Neural cell (in vitro differentiated cells): ENCODE data around the gene ACAA1. TPM values are rescaled to one million over a fixed set of nuclear protein-coding genes. Genes with fewer than 3 reads are reported as not detected.

ENCODE experiments used
- H2AFZ ChIP-seq: fragments of 200-600, 300-800 bp; sonication (generic), shearing (Covaris generic); 2 replicates; pipeline ENCODE4 v1.6.0; 2014; ENCODE audit warnings: low read depth, mild to moderate bottlenecking, antibody characterized with exemption, low read length, moderate library complexity
- H3F3A ChIP-seq: fragments of 200-600 bp; shearing (Covaris generic); 2 replicates; pipeline ENCODE4 v1.6.1; 2016; ENCODE audit warnings: mild to moderate bottlenecking, moderate library complexity, mixed read lengths, antibody characterized with exemption, low read length; ENCODE audit not compliant: insufficient read depth, poor library complexity, severe bottlenecking
- H3K27ac ChIP-seq: fragments of 200-600, 300-800 bp; sonication (generic), shearing (Covaris generic); 2 replicates; pipeline ENCODE4 v1.5.1; 2014; ENCODE audit warnings: mild to moderate bottlenecking, low read length, moderate library complexity
- H3K27me3 ChIP-seq: fragments of 300-800, 200-600 bp; sonication (generic), shearing (Covaris generic); 2 replicates; pipeline ENCODE4 v1.6.0; 2014; ENCODE audit warnings: mild to moderate bottlenecking, low read depth, low read length, moderate library complexity; ENCODE audit not compliant: insufficient read depth
- H3K36me3 ChIP-seq: fragments of 300-800, 200-600 bp; sonication (generic), shearing (Covaris generic); 2 replicates; pipeline ENCODE4 v1.5.1; 2014; ENCODE audit warnings: mild to moderate bottlenecking, antibody characterized with exemption, low read length, moderate library complexity; ENCODE audit not compliant: insufficient read depth
- H3K4me2 ChIP-seq: fragments of 300-800, 200-600 bp; sonication (generic), shearing (Covaris generic); 2 replicates; pipeline ENCODE4 v1.6.0; 2014; ENCODE audit warnings: mild to moderate bottlenecking, low read length
- H3K4me3 ChIP-seq: fragments of 300-800, 200-600 bp; sonication (generic), shearing (Covaris generic); 2 replicates; pipeline ENCODE4 v1.5.1; 2014; ENCODE audit warnings: mild to moderate bottlenecking, low read length, moderate library complexity
- H3K79me2 ChIP-seq: fragments of 200-600 bp; shearing (Covaris generic); replicated peaks from 2 replicates; pipeline ENCODE4 v1.6.0; 2014; ENCODE audit warnings: mild to moderate bottlenecking, low read length, moderate library complexity; ENCODE audit not compliant: insufficient read depth
- H3K9ac ChIP-seq: fragments of 300-800, 200-600 bp; sonication (generic), shearing (Covaris generic); 2 replicates; pipeline ENCODE4 v1.6.1; 2016; ENCODE audit warnings: mild to moderate bottlenecking, low read length, mixed read lengths
- H3K9me2 ChIP-seq: fragments of 200-600 bp; shearing (Covaris generic); 2 replicates; pipeline ENCODE4 v1.6.1; 2016; ENCODE audit warnings: mild to moderate bottlenecking, low read length, mixed read lengths; ENCODE audit not compliant: insufficient read depth
- H3K9me3 ChIP-seq: fragments of 200-600, 300-800 bp; sonication (generic), shearing (Covaris generic); 2 replicates; pipeline ENCODE4 v1.6.1; 2016; ENCODE audit warnings: mild to moderate bottlenecking, mixed run types, low read length, moderate library complexity, mixed read lengths
- H4K20me1 ChIP-seq: fragments of 200-600 bp; shearing (Covaris generic); 2 replicates; pipeline ENCODE4 v1.6.1; 2016; ENCODE audit warnings: mild to moderate bottlenecking, mixed run types; ENCODE audit not compliant: insufficient read depth
- EP300 ChIP-seq: fragments of 450-650 bp; conservative IDR thresholded peaks from 2 replicates; pipeline ENCODE4 v1.6.1; 2014; ENCODE audit warnings: antibody characterized with exemption, mild to moderate bottlenecking, moderate library complexity; ENCODE audit not compliant: poor library complexity, severe bottlenecking
- EZH2 ChIP-seq: fragments of 200-600, 300-800 bp; shearing (Covaris generic), sonication (generic); IDR thresholded peaks from 2 replicates; pipeline ENCODE4 v1.6.1; 2014; ENCODE audit warnings: antibody characterized with exemption, low read length, borderline replicate concordance, mild to moderate bottlenecking; ENCODE audit not compliant: insufficient read depth, poor library complexity, severe bottlenecking
- MXI1 ChIP-seq: fragments of 450-650 bp; conservative IDR thresholded peaks from 2 replicates; pipeline ENCODE4 v1.6.1; 2014; ENCODE audit warnings: antibody characterized with exemption, mild to moderate bottlenecking; ENCODE audit not compliant: poor library complexity, severe bottlenecking
- POLR2AphosphoS5 ChIP-seq: IDR thresholded peaks from 2 replicates; pipeline ENCODE4 v1.6.1; 2012
- RAD21 ChIP-seq: fragments of 450-650 bp; conservative IDR thresholded peaks from 2 replicates; pipeline ENCODE4 v1.6.1; 2014; ENCODE audit warnings: antibody characterized with exemption, mild to moderate bottlenecking, moderate library complexity
- SMC3 ChIP-seq: fragments of 450-650 bp; conservative IDR thresholded peaks from 2 replicates; pipeline ENCODE4 v1.6.1; 2014; ENCODE audit warnings: antibody characterized with exemption, mild to moderate bottlenecking, moderate library complexity; ENCODE audit not compliant: poor library complexity
- TAF1 ChIP-seq: IDR thresholded peaks from 2 replicates; pipeline ENCODE4 v1.6.1; 2012; ENCODE audit warnings: low read depth
- polyA plus RNA-seq: library from polyadenylated mRNA; depleted of rRNA; stranded (reverse); fragments of >200 nt; gene quantifications from 2 replicates; pipeline ENCODE4 v1.2.3, GENCODE V29; 2014
- TF ChIP-seq, protein P1 (sequence below): IDR thresholded peaks from 2 replicates; pipeline ENCODE4 v1.6.1; 2012; ENCODE audit warnings: borderline replicate concordance
- TF ChIP-seq, protein P2 (sequence below): fragments of 450-650 bp; IDR thresholded peaks from 2 replicates; pipeline ENCODE4 v1.5.1; 2014; ENCODE audit warnings: antibody characterized with exemption, mild to moderate bottlenecking, moderate library complexity; ENCODE audit not compliant: poor library complexity, severe bottlenecking

ACAA1 gene
- polyA plus RNA-seq, 1 donor from 2014 or later: 59.1 TPM

- Histone ChIP-seq H3K27ac (no peak overlapping the region), H3K4me2 (no peak overlapping the region), H4K20me1 (no peaks in the 10 kb centered on the region), H3K36me3 (no peaks in the 10 kb centered on the region), H3K79me2 (peaks cover 2% of the 10 kb centered on the region), H3K4me3 (no peak overlapping the region), H3K9ac (no peak overlapping the region), H2AFZ (no peak overlapping the region), H3F3A (no peaks in the 10 kb centered on the region), H3K9me3 (no peaks in the 10 kb centered on the region), H3K9me2 (no peaks in the 10 kb centered on the region), H3K27me3 (peaks cover 20% of the 10 kb centered on the region)
- TF ChIP-seq, protein P1, sequence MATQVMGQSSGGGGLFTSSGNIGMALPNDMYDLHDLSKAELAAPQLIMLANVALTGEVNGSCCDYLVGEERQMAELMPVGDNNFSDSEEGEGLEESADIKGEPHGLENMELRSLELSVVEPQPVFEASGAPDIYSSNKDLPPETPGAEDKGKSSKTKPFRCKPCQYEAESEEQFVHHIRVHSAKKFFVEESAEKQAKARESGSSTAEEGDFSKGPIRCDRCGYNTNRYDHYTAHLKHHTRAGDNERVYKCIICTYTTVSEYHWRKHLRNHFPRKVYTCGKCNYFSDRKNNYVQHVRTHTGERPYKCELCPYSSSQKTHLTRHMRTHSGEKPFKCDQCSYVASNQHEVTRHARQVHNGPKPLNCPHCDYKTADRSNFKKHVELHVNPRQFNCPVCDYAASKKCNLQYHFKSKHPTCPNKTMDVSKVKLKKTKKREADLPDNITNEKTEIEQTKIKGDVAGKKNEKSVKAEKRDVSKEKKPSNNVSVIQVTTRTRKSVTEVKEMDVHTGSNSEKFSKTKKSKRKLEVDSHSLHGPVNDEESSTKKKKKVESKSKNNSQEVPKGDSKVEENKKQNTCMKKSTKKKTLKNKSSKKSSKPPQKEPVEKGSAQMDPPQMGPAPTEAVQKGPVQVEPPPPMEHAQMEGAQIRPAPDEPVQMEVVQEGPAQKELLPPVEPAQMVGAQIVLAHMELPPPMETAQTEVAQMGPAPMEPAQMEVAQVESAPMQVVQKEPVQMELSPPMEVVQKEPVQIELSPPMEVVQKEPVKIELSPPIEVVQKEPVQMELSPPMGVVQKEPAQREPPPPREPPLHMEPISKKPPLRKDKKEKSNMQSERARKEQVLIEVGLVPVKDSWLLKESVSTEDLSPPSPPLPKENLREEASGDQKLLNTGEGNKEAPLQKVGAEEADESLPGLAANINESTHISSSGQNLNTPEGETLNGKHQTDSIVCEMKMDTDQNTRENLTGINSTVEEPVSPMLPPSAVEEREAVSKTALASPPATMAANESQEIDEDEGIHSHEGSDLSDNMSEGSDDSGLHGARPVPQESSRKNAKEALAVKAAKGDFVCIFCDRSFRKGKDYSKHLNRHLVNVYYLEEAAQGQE: no peak
- no peak for TF ChIP-seq SMC3
- TF ChIP-seq RAD21: no peak
- TF ChIP-seq MXI1: no peak
- TF ChIP-seq EP300: no peak
- TF ChIP-seq TAF1: no peak
- no peak for TF ChIP-seq EZH2
- no peak for TF ChIP-seq POLR2AphosphoS5
- TF ChIP-seq, protein P2, sequence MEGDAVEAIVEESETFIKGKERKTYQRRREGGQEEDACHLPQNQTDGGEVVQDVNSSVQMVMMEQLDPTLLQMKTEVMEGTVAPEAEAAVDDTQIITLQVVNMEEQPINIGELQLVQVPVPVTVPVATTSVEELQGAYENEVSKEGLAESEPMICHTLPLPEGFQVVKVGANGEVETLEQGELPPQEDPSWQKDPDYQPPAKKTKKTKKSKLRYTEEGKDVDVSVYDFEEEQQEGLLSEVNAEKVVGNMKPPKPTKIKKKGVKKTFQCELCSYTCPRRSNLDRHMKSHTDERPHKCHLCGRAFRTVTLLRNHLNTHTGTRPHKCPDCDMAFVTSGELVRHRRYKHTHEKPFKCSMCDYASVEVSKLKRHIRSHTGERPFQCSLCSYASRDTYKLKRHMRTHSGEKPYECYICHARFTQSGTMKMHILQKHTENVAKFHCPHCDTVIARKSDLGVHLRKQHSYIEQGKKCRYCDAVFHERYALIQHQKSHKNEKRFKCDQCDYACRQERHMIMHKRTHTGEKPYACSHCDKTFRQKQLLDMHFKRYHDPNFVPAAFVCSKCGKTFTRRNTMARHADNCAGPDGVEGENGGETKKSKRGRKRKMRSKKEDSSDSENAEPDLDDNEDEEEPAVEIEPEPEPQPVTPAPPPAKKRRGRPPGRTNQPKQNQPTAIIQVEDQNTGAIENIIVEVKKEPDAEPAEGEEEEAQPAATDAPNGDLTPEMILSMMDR: no peak
Observed at GRCh38 chr3:38141173-38141951, 4.4 kb upstream of the ACAA1 start.

GRCh38 chr3:38140326-38141172, 3.6 kb upstream of the ACAA1 start:
- TF ChIP-seq EP300 (no peak), TAF1 (no peak), RAD21 (no peak), EZH2 (no peak), SMC3 (no peak), POLR2AphosphoS5 (no peak), MXI1 (no peak)
- TF ChIP-seq, protein P2: no peak
- TF ChIP-seq, protein P1: no peak
- H3K9ac ChIP-seq: no peak overlapping the region
- H3K79me2 ChIP-seq: peaks cover 7% of the 10 kb centered on the region
- no peak overlapping the region for H3K4me3 ChIP-seq
- no peak overlapping the region for H3K4me2 ChIP-seq
- H4K20me1 ChIP-seq: no peaks in the 10 kb centered on the region
- no peak overlapping the region for H3K27ac ChIP-seq
- H3K36me3 ChIP-seq: no peaks in the 10 kb centered on the region
- no peaks in the 10 kb centered on the region for H3K9me3 ChIP-seq
- no peaks in the 10 kb centered on the region for H3F3A ChIP-seq
- H2AFZ ChIP-seq: no peak overlapping the region
- peaks cover 20% of the 10 kb centered on the region for H3K27me3 ChIP-seq
- H3K9me2 ChIP-seq: no peaks in the 10 kb centered on the region
